NCI-H2196 (cell line): ENCODE measurements around the gene KRTAP4-9.
"Not testable (repeated sequence)": the region's sequence is repeated elsewhere in the genome, so short reads cannot be mapped to it uniquely, and the experiment has no call there.

ENCODE experiments used
- DNase-seq: peaks from one replicate; lab custom pipeline; 2025; ENCODE audit not compliant: unreplicated experiment; lab: John Stamatoyannopoulos, UW

KRTAP4-9 gene

DNA sequence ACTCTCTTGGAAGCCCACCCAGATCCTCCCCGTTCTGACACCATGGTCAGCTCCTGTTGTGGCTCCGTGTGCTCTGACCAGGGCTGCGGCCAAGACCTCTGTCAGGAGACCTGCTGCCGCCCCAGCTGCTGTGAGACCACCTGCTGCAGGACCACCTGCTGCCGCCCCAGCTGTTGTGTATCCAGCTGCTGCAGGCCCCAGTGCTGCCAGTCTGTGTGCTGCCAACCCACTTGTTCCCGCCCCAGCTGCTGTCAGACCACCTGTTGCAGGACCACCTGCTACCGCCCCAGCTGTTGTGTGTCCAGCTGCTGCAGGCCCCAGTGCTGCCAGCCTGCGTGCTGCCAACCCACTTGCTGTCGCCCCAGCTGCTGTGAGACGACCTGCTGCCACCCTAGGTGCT is at the start of gene KRTAP4-9:
Gene KRTAP4-9, plus strand, starts transcription at position 43 of the 400 bp plus-strand sequence. Its CDS starts 0 bp downstream, at position 43.
- DNase-seq = not testable (repeated sequence)

DNA sequence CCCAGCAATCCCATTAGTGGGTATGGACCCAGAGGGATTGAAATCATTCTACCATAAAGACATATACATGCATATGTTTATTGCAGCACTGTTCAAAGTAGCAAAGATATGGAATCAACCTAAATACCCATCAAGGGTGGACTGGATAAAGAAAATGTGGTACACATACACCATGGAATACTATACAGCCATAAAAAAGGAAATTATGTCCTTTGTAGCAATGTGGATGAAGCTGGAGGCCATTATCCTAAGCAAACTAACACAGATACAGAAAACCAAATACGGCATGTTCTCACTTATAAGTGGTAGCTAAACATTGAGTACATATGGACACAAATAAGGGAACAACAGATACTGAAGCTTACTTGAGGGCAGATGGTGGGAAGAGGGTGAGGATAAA is 47.6 kb upstream of the KRTAP4-9 start:
- no peak for DNase-seq

DNA sequence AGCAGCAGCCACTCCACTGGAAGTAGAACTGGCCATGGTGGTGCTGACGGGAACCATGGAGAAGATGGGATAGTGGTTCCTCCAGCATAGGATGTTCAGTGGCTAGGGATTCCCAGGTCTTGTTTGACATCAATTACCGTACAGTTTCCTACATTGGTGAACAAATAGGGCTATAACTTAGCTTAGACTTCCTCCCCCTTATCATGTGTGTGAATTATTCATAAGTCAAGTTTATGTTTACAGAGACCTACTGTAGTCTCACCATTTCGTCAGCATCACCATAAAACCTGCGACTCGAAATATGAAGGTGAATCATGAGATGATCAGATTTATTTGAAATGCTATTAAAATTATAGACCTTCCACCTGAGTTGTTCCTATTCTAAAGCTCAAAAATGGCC is 46.4 kb upstream of the KRTAP4-9 start:
- no peak for DNase-seq

DNA sequence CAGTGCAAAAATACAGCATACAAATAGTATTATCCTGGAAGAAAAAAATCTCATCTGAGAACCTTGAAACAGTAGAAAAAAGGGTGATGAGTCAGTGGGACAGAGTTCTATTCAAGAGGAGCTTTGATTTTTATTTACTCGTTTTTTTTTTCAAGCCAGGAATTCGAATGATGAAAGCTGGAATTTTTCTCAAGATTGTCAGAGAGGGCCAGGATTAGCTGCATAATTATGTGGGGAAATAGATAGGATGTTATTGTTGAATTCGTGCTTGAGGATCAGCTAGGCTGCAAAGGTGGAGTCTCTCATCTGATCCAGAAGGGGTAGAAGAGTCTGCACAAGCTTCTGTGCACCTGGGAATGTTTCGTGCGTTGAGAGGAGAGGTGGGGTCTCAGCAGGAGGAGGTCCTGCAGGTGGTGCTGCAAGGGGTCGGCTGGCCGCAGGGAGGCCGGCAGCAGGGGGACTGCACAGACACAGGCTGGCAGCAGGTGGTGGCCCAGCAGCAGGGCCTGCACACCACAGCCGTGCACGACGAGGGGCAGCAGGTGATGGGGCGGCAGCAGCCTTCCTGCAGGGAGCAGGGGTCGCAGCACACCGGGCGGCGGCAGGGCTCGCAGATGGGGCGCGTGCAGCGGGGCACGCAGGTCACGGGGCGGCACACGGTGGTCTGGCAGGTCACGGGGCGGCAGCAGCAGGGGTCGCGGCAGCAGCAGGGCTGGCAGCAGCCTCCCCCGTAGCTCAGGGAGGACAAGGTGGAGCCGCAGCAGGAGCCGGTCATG is 45.7 kb upstream of the KRTAP4-9 start:
- not testable (repeated sequence) for DNase-seq

DNA sequence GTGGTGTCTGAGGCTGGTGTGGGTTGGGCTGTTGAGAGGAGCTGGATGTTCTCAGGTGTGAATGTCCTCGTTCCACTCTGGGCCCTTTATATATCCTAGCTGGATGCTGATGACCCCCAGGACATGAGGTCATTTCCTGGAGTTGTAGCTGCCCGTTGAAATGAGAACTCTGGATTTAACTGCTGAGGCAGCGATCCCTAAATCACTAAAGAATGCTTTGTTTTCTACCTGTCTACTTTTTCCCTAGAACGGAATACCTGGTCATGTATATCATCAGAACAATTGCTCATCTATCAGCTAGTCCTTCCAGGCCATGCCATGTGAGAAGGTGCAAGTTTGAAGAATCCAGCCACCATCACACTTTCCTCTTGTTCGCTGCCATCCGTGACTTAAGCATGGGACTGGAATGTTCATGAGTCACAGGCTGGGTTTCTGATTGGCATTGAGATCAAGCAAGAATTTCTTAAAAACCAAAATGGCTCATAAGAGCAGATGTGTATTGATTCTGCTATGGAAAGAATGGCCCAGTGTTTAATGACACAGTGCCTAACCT is 45.1 kb upstream of the KRTAP4-9 start, which contains the start of gene KRTAP2-3:
Gene KRTAP2-3, minus strand, starts transcription at position 63 of the 553 bp plus-strand sequence. CDS start 64 bp downstream, outside the sequence.
- no peak for DNase-seq

DNA sequence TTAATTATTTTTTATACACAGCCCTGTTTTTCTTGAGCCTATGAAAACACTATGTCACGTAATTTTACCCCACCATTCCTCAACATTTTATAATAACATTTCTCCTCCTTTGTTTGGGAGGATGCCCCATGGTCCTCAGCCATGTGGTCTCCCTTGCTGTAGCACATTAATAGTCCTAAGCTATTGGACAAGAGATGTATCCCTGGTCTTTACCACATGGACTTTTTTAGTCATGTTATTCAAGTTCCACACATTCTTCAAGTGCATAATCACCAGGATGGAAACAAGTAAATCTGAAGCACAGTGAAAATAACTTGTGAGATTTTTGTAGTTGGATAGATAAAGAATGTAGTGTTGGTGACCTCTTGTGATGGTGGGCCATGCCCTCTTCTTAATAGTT is 43.2 kb upstream of the KRTAP4-9 start:
- no peak for DNase-seq

DNA sequence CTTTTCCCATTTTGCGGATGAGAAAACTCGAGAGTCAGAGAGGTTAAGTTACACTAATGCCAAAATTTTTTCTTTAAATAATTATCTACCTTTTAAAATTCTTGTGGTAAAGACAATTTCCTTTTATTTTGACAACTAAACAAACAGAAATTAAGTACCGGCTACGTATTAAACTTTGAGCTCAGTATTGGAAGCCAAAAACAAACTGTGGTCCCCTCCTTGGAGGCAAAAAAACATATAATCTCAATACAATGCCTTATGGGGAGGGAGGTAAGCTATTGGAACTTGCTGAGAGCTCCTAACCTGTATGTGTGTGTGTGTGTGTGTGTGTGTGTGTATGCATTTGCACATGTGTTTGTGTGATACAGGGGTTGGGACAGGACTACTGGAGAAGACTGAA is 41.7 kb upstream of the KRTAP4-9 start:
- no peak for DNase-seq

DNA sequence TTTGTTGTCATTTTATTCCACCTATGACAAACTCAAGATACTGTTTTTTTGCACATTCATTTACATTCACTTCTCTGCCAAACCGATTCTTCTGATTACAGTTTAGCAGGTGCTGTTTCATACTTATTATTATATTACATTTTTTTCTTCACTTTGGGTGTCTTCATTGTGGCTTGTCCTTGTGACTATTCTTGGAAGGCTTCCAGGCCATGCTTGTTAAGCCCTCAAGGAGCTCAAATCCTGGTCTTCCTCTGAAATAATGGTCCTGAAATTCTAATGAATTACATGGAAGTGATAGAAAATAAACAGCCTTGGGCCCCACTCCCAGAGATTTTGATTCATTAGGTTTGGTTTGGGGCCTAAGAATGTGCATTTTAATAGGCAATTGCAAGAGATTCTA is 40.9 kb upstream of the KRTAP4-9 start:
- no peak for DNase-seq

DNA sequence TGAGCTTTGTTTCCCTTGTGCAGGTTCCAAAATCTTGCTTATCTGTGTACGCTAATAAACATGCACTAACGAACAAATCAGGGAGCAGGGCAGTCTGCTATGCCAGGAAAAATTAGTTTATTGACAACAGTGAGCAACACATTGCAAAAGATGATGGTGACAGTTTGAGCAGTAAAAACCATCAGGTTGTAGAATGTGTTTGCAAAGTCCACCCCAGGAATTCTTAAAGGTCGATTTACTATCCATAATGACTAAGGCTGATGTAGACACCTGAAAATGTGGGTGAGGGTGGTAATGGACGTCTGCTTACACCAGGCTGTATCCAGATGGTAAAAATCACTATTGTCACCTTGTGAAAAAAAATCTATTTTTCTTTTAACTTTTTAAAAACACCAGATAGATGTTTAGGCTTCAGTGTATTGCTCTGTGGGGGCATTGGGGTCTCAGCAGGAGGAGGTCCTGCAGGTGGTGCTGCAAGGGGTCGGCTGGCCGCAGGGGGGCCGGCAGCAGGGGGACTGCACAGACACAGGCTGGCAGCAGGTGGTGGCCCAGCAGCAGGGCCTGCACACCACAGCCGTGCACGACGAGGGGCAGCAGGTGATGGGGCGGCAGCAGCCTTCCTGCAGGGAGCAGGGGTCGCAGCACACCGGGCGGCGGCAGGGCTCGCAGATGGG is 40.0 kb upstream of the KRTAP4-9 start:
- not testable (repeated sequence) for DNase-seq

DNA sequence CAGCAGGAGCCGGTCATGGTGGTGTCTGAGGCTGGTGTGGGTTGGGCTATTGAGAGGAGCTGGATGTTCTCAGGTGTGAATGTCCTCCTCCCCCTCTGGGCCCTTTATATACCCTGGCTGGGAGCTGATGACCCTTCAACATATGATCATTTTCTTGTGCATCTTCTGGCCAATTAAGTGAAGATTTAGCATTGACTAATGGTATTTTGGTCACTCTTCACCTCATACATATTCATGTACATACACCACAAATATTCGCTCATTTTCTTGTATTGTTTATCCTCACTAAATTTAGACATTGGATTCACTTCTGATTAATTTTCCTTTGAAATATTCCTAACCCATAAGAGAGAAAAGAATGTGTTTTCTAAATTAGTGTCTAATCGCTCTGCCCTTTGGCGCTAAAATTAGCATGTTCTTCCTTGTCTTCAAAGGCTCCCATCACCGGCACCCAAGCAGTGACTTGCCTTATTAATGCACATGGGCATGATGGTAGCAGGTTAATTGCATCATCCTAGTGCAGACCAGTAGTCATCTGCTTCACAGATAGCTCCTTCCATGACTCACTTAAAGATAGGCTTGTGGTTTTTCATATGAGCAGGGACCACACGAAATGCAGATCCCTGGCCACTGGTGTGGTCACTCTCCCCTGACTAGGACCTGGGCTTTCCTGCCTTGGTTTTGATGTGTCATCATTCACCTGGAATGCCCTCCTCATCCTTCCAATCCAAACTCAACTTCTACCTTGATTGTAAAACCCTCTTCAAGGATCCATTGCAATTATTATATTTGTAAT is 39.2 kb upstream of the KRTAP4-9 start, which contains the start of gene KRTAP2-4:
Gene KRTAP2-4, minus strand, starts transcription at position 51 of the 796 bp plus-strand sequence. Its CDS starts 34 bp downstream, at position 17.
- DNase-seq = no peak

DNA sequence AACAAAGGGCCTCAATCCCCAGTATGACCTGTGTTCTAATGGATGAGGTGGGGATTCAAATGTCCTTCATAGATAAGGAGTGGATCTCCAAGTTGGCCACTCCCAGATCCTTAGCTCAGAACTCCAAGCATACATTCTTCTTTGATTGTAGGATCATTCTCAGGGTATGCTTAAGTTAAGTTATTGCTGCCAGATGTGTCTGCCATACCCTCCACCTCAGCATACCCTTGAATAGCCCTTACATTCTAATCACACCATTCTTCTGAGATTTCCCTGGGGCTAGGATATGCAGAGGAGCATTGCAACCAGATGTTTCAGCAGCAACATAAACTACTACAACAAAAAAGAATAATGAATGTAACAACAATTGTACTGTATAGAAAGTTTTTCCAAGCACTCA is 37.9 kb upstream of the KRTAP4-9 start:
- no peak for DNase-seq

DNA sequence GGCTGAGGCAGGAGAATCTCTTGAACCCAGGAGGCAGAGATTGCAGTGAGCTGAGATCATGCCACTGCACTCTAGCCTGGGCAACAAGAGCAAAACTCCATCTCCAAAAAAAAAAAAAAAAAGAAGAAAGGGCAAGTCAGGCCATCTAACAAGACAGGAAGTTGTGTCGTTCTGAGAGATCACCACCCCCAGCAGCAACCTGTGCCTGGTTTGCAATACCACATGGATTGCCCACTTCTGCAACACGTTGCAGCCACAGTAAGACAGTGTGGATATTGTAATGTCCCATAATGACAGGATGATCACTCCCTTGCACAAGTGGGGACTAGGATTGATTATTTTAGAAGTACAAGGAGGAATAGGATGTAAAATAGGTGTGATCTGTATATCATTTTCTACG is 36.2 kb upstream of the KRTAP4-9 start:
- DNase-seq = no peak

DNA sequence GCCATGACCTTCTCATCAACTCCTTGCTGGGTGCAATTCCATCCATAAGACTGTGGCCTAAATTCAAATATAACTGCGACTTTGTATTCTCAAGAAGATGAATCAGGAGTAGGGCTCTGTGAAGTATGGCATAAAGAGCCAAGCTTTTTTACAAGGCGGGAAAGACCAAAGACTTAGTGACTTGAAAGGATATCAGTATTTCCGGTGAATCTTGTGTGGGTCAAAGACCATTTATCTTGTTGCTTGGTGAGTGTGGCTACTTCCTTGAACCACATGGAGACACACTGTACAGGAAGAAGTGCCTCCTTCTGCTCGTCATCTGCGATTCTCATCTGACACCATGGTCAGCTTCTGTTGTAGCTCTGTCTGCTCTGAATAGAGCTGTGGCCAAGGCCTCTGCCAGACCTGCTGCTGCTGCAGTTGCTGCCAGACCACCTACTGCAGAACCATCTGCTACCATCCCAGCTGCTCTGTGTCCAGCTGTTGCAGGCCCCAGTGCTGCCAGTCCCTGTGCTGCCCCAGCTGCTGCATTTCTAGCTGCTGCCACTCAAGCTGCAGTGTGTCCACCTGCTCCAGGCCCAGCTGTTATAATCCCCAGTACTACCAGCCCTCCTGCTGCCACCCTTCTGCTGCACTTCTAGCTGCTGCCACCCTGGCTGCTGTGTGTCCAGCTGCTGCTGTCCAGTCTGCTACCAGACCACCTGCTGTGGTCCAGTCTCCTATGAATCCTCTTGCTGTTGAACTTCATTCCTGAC is 33.4 kb upstream of the KRTAP4-9 start:
- no peak for DNase-seq

DNA sequence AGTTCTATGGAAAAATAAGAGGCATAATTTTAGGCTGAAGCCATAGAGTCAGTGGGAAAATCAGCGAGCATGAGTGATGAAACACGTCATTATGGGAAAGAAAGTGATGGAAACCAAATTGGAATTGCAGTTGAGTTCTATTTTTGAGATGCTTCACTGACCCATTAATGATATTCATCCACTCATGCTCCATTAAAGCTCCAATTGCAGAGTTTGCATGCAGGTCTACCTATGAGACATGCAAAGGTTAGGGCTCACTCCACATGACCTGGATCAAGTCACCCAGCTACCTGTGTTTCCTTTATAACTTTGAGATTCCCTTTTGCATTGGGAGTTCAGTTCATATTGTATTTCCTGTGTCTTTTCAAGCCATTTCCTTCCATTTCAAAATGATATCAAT is 31.5 kb upstream of the KRTAP4-9 start:
- DNase-seq = no peak

DNA sequence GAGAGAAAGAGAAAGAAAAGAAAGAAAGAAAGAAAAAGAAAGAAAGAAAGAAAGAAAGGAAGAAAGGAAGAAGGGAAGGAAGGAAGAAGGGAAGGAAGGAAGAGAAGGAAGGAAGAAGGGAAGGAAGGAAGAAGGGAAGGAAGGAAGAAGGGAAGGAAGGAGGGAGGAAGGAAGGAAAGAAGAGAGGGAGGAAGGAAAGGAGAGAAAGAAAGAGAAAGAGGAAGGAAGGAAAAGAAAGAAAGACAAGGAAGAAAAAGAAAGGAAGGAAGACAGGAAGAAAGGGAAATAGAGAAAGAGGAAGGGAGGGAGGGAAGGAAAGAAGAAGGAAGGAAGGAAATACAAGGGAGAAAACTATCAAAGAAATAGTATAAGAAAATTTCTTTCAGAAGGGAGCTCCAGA is 28.4 kb upstream of the KRTAP4-9 start:
- no peak for DNase-seq

DNA sequence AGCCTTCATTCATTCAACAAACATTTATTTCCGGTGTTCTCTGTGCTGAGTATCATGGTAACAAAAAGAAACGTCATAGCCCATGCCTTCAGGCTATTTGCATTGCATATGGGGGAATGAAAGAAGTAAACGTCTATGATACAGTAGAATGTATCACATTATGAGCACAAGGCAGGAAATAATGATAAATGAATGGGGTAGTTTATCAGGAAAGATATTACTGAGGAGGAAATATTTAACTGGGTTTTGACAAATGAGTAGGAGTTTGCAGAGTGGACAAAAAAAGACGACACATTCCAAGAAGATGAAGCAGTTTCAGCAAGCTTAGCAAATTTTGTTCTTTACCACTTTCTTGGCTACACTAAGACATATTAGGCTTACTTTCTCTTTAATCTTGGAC is 22.6 kb upstream of the KRTAP4-9 start:
- DNase-seq = no peak

DNA sequence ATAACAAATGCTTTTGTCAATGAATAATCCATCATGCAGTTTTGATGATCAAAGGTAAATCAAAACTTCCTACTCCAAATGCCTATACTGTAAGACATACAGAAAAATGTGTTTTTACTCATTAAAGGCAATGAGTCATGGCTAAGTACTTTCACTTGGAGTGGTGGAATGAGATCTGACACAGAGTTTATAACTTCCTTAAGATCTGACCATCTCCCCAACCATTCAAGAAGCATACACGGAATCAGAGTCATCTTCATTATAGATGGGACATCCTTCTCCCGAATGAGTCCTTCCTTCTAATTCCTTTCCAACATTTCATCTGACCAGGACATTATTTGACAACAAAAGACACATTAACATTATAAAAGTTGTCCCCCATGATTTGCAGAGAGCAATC is 21.8 kb upstream of the KRTAP4-9 start:
- DNase-seq = not testable (repeated sequence)

DNA sequence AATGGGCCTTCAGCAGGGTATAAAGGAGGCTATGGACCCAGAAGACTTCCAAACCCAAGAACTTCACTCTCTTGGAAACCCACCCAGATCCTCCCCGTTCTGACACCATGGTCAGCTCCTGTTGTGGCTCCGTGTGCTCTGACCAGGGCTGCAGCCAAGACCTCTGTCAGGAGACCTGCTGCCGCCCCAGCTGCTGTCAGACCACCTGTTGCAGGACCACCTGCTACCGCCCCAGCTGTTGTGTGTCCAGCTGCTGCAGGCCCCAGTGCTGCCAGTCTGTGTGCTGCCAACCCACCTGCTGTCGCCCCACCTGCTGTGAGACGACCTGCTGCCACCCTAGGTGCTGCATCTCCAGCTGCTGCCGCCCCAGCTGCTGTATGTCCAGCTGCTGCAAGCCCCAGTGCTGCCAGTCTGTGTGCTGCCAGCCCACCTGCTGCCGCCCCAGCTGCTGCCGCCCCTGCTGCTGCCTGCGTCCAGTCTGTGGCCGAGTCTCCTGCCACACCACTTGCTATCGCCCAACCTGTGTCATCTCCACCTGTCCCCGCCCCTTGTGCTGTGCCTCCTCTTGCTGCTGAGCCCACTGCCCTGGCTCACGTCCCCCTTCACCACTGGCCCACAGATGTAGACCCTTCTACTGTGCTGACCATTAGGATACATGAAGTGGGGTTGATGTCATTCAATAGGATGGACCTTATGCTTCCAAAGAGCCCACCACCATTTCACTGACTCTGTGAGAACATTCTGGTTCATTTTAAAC is 20.9 kb upstream of the KRTAP4-9 start, which contains the start of gene KRTAP4-7:
Gene KRTAP4-7, plus strand, starts transcription at position 51 of the 757 bp plus-strand sequence. Its CDS starts 57 bp downstream, at position 108.
- DNase-seq = not testable (repeated sequence)

DNA sequence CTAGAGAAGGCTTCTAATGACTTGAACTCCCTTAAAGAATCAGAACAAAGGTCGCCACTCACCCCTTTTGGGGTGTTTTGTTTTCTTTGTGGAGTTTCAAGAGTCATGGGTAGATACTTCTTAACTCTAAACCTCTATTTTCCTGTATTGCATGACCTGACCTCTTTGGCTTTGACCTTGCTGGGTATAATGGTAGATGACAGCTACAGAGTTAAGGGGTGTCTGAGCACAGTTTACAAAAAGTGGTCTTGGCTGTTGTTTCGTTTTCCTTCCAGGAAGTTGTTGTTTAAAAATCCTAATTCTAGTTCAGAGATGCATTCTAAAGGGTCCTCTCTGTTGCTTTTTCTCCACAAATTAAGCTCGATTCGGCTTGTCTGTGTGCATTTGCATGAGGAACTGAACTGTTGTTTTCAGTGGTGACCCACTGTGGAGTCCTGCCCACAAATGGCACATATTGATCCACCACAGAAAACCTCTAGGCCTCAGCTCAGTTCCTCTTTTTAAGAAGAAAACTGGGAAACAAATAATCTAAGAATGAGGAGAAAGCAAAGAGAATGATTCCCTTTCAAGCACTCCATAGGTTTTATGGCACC is 16.3 kb upstream of the KRTAP4-9 start:
- DNase-seq = not testable (repeated sequence)
